Erythroblast (primary cell): ENCODE measurements around the gene NDUFS6.

Experiments used
- DNase-seq, 2 experiments: peaks; one replicate each; lab custom pipeline; 2025; lab: John Stamatoyannopoulos, UW
- GATA1 ChIP-seq: IDR thresholded peaks from 2 replicates; pipeline ENCODE4 v1.6.1; 2011; ENCODE audit warnings: low read depth, mild to moderate bottlenecking, control low read depth, low read length, moderate library complexity
- POLR2A ChIP-seq: IDR thresholded peaks from 2 replicates; pipeline ENCODE4 v1.6.1; 2011; ENCODE audit warnings: mild to moderate bottlenecking, low read length

The NDUFS6 gene

DNA sequence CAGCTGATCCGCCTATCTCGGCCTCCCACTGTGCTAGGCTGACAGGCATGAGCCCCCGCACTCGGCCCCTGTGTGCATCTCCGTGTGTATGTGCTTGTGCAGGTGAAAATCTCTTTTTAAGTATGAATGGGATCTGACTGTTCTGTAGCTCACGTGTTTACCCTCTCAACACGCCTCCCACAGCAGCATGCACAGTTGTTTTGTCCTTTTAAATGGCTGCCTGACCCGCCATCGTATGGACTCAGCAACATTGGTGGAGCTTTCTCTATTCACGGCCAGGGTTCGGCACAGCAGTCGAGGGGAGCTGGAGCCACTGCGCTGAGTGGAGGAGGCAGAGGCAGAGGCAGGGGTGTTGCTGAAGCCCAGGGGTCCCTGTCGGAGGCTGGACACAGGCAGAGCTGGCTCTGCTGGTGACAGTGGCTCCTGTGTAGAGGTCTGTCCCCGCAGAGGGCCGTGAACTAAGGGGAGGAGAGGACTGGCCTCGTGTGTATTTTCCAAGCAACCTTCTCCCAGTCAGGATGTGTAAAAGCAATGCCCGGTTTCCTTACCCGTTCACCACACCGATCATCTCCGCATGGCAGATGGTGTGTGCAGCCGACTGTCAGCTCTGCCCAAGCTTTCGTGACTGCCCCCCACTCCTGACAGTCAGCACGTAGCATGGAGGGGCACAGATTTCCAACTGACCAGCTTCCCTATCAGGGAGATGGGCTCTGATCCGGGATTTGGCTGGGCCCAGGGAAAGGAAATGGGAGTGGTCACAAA, 38.9 kb upstream of the NDUFS6 start:
- TF ChIP-seq POLR2A (no peak), GATA1 (no peak)
- DNase-seq: no peak

DNA sequence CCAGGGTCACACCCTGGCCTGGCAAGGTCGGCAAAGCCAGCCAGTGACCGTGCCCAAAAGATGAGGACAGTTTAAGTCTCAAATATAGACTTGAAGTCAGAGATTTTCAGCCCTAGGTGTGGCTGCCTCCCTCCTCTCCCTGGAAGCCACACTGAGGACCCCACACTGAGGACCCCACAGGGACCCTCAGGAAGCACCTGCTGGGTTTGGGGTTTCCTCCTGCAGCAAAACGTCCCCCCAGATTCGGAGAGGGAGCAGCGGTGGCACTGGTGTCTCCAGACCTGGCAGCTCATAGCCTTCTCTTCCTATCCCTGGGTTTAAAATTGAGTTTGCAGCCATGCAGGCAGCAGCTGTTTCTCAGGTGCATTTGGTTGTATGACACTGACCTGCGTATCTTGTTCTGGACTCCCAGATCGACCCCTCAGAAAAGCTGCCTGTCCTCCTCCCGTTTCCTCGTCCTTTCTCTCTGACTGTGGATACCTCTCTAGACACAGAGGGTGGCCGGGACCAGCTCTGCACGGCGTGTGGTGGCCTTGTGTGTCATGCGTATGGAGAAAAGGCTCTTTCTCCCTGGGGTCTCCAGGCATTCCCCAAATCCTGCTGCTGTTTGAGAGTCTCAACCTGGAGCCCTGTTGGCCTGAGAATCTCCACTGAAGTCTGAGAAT, 38.2 kb upstream of the NDUFS6 start:
- no peak for TF ChIP-seq POLR2A
- no peak for TF ChIP-seq GATA1

DNA sequence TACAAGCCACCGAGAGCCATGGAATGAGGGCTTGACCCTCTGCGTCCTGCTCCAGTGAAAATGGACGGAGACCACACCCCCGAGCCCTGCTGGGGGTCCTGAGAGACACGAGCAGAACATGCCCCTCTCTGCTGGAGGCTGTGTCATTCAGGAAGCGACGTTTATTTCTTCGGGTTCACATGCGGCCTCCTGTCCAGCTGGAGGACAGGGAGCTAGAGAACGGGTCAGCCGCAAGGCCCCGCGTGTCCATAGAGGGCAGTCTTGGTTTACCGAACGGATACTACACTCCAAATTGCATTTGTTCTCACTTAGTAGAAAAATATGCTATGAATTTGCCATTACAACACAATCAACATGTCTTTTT, 37.7 kb upstream of the NDUFS6 start:
- no peak for TF ChIP-seq POLR2A
- TF ChIP-seq GATA1: no peak
- DNase-seq: peak; percentile 31 to 51

More for the DNA sequence above, 38.2 kb upstream of the NDUFS6 start:
- no peak for DNase-seq

DNA sequence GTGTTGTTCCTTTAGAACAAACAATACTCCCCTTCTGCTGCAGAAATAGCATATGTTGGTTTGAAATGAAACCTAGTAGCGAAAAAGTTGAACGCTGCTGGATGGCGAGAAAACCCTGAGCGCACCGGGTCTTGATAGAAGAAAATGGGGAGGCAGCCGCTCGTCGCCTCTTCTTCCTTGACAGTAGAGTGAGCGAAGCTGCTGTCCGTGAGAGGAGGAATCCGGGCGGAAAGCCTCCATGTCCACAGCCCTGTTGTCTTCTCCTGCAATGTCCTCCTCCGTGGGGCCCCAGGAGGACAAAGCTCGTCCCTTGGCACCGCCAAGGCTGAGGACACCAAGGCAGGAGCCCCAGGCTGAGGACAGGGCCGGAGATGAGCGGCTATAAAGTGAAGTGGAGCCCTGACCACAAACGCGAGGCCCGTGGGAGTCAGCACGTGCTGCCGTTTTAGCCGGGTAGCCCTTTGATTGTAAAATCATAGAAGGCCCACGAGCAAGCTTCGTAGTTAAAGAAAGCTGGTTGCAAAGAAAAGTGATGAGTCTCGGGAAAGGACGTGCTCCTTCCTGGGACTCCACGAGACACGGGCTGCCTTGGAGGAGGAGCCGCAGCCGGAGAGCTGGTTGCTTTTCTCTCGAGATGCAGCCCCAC, 37.1 kb upstream of the NDUFS6 start:
- TF ChIP-seq POLR2A (no peak), GATA1 (no peak)
- no peak for DNase-seq

- DNase-seq: no peak
- TF ChIP-seq POLR2A (no peak), GATA1 (no peak)
Observed at GRCh38 chr5:1764606-1764960, 36.6 kb upstream of the NDUFS6 start.

- no peak for DNase-seq
- no peak for TF ChIP-seq POLR2A
- TF ChIP-seq GATA1: no peak
Observed at GRCh38 chr5:1765141-1765879, 35.9 kb upstream of the NDUFS6 start.

DNA sequence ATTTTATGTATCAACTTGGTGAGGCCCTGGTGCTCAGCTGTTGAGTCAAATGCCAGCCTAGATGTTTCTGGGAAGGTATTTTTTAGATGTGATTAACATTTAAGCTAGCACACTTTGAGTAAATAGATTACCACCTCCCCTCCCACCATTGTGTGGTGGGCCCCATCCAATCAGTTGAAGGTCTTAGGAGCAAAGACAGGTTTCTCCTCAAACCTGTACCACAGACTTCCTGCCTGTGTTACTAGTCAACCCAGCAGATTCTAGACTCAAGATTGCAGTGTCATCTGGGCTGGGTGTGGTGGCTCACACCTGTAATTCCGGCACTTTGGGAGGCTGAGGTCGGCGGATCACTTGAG, 35.3 kb upstream of the NDUFS6 start:
- TF ChIP-seq GATA1 (no peak), POLR2A (no peak)
- DNase-seq: no peak

DNA sequence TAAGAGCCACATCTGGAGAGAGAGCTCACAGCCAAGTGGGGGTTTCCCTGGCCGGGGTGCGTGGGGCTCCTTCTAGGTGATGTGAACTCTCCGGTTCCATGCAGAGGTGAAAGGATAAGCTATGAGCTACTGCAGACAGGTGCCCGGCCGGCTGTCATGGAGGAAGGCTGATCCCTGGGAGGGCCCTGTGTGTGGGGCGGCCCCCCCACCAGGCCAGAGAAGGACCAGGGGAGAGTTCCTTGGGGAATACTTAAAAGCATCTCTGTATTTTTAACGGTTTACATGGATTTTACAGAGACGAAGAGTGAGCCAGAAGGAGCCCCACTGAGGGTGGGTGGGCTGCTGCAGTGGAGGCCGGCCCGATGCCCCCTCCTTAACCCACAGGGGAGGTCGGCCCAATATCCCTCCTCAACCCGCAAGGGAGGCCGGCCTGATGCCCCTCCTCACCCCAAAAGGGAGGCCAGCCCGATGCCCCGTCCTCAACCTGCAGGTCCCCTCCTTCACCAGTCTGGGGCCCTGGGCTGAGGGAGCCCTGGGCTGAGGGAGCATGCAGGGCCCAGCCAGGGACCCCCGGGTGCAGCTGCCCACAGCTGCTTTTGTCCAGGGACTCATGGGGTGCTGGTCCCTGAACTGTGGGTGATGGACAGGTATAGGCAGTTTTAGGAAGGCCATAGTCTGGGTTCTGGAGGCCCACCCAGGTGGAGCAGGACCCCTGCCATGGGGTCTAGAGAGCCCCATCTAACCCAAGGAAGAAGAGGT, 33.5 kb upstream of the NDUFS6 start:
- no peak for DNase-seq
- TF ChIP-seq POLR2A (no peak), GATA1 (no peak)

DNA sequence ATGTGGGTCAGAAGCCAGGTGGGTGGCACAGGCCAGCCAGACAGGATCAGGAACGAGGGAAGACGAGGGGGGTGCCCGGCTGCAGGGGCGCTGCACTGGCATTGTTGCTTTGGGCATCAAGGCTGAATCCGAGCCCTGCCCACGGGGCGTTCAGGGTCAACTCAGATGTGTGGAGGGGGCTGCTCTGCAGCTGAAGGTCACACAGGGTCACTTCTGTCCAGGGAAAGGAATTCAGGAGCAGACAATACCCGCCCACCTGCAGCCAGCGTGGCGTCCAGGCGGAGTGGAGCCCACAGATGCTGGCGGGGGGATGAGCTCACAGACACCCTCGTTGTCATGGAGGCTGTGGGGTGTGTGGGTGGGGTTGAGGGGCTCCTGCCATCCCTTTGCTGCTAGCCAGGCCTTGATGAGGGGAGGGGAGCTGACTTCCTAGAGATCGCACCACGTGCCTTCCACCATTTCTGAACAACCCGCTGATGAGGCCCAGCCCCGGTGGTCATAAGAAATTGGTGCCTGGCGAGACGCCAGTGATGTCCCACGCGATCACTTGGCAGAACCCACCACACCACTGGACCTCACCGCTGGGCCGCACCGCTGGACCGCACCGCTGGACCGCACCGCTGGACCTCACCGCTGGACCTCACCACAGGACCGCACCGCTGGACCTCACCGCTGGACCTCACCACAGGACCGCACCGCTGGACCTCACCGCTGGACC, 32.8 kb upstream of the NDUFS6 start:
- TF ChIP-seq GATA1 (no peak), POLR2A (no peak)
- no peak for DNase-seq

- TF ChIP-seq POLR2A (no peak), GATA1 (no peak)
- no peak for DNase-seq
Observed at GRCh38 chr5:1769017-1769640, 32.1 kb upstream of the NDUFS6 start.

- no peak for DNase-seq
- TF ChIP-seq GATA1: no peak
Observed at GRCh38 chr5:1769752-1770442, 31.3 kb upstream of the NDUFS6 start.

DNA sequence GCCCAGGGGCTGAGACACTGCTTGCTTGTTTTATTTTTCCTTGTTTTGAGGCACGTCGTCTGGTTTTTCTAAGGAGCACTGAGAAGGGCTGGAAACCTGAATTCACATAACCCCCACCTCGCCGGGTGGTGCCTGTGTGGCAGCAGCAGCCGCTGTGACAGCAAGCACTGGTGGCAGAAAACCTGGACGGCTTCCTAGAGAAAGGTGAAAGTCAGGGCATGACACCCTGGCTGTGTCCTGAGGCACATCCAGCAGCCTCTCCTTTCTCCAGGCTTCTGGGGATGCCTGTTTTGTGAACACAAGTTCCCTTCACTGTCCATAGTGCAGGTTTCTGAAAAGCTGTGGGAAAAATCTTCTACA, 30.8 kb upstream of the NDUFS6 start:
- no peak for TF ChIP-seq POLR2A
- no peak for TF ChIP-seq GATA1
- DNase-seq: no peak
